ENCODE data around the gene MYH10.
"Not testable (repeated sequence)": the region's sequence is repeated elsewhere in the genome, so short reads cannot be mapped to it uniquely, and the experiment has no call there.

The MYH10 gene

DNA sequence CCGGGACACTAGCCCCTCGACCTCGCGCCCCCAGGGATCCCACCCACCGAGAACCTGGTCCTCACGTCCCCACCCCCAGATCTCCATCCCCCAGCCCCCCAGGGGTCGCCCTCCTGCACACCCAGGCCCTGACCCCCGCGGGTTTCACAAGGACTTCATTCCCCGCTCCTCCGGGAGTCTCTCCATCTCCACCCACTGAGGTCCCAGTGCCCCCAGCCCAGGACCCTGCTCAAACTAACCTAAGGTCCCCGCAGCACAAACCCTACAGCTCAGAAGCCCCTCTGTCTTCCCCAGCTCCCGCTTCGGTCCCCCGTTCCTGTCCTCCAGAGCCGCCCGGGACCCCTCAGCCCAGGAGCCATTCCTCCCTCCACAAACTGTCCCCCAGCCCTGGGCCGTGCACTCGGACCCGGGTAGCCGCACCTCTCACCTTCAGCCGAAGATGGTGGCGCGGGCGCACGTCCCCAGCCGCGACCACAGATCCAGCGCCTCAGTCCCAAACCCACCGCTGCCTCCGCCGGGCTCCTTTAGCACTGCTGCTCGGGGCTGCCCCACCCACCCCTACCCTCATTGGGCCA is at the start of gene MYH10:
Gene MYH10 (minus strand): TSS at position 499 of the 575 bp plus-strand sequence. CDS start 7,479 bp downstream, outside the sequence.
- no peak for DNase-seq (ENCODE audit: low read depth)

DNA sequence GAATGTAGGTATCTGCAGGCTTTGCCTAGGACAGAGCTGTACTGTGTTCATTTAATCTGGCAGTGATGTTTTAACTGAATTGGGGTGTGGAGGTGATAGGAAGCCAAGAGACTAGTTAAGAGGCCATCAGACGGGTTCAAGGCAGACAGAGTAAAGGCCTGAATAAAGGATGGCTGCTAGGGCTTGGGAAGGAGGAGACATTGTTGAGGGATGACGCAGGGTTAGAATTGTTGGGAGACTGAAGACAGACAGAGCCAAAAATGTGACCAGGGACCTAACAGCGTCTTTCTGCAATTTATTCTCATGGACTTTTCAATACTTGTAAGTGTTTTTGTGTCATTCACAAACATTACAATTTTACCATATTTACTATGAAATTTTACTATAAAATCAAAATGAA is 48.6 kb upstream of the MYH10 start:
- no peak for DNase-seq (ENCODE audit: low read depth)

DNA sequence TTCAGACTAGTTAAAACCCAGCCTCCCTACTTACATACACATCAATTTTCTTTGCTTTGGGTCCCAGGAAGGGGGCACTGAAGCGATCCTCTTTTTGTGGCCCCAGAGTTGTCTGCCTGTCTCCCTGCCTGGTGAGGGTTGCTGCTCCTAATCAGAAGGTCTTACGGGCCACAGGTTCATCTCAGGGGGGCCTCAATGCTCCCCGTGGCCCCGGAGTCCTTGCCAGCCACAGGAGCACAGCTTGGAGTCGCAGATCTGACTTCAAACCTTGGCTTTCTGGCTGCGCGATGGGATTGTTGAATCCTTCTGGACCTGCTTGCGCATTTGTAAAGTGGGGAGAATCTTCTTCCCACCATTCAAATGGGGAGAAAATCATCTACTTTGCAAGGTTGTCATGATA is 44.8 kb upstream of the MYH10 start:
- DNase-seq (ENCODE audit: low read depth) = no peak

DNA sequence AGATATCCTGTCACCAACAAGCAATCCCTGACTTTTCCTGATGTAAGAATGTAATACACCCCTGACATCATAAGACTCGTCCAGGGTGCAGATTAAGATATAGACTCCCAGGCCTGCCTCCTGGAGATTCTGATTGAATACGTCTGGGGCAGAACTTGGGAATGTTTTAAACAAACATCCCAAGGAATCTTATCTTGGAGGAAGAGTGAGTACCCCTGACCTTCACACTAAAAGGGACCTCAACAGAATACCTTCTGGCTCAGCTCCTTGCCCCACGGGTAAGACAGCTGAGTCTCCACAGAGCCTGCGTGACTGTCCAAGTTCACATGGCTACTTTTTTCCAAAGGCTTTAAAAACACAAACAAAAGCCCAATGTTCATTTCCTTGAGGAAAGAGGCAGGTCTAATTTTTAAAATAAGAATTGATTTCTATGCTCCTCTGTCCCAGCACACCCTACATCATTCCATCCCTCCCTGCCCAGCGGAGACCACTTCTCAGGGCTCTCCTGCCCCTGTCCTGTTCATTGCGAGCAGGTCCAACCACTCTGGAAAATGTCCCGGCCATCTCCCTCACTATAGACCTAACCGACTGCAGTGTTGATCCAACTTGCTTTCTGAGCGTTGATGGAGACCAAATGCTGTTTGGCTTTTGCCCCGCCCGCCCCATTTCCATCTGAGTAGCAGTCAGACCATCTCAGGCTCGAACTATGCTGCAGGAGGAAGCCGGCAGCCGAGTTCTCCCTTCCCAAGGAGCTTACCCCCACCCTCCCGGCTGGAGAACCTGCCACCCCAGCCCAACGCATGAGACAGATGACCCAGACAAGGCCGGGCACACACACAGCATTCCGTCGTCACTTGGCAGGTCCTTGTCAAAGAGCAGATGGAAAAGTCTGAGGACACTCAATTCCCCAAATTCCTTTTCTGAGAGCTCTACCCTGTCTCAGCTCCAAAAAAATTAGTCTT is 44.1 kb upstream of the MYH10 start:
- no peak for DNase-seq (ENCODE audit: low read depth)

DNA sequence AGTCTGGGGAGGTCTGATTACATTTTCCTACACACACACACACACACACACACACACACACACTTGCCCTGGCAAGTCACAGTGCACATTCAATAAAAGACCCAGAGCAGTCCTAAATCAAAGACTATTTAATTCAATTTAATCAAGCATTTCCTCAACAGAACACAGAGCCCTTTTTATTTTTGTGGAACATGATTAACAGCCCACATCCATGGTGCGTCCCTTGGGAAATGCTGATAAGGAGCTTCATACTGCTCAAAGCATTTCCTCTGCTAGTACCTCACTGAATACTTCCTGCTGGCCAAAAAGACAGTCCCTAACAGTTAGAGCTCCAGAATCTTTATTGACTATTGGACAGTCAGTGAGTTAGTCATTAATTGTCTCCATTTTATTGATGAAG is 43.1 kb upstream of the MYH10 start:
- no peak for DNase-seq (ENCODE audit: low read depth)

DNA sequence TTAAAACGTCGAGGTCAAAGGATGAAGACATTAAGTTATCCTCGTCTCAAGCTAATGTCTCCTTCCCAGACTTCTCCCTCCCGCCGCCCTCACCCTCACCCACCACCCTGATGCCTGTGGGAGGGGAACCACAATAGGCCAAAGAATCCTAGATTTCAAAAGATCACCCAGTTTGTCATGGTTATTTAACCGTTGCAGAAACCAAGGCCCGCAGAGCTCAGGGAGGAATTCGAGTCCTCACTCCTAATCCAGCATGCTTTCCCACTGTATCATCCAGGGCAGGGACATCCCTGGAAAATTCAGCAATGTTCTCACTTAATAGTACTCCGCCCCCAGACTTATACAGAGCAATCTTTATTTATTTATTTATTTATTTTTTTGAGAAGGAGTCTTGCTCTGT is 41.8 kb upstream of the MYH10 start:
- DNase-seq (ENCODE audit: low read depth) = no peak

- DNase-seq (ENCODE audit: low read depth) = no peak
Measured at GRCh38 chr17:8670421-8670820, 39.9 kb upstream of the MYH10 start.

DNA sequence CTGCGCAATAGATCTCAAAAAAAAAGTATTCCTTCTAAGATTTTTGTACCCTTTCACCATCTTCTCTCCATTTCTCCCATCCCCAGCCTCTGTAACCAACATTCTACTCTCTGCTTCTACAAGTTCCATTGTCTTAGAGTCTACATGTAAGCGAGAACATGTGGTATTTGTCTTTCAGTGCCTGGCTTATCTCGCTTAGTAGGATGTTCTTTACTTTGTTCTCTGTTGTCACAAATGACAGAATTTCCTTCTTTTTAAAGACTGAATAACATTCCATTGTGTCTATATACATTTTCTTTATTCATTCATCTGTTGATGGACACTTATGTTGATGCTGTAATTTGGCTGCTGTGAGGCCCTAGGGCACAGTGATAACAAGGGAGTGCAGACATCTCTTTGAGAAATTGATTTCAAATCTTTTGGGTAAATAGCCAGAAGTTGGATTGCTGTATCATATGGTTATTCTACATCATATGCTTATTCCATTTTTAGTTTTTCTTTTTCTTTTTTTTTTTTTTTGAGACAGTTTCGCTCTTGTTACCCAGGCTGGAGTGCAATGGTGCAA is 37.7 kb upstream of the MYH10 start:
- DNase-seq (ENCODE audit: low read depth) = no peak

DNA sequence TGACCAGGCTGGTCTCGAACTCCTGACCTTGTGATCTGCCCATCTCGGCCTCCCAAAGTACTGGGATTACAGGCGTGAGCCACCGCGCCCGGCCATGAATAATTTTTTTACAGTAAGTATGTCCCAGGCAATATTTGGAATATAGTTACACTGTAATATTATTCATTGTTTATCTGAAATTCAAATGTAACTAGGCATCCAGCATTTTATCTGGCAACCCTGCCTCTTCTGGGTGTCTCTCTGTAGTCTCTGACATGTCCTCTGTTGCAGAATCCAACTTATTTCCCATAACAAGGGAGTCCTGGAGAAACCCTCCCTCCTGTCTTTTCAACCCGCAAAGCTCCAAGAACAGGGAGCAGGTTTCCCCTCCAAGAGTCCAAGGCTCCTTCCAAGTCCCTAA is 36.9 kb upstream of the MYH10 start:
- no peak for DNase-seq (ENCODE audit: low read depth)

DNA sequence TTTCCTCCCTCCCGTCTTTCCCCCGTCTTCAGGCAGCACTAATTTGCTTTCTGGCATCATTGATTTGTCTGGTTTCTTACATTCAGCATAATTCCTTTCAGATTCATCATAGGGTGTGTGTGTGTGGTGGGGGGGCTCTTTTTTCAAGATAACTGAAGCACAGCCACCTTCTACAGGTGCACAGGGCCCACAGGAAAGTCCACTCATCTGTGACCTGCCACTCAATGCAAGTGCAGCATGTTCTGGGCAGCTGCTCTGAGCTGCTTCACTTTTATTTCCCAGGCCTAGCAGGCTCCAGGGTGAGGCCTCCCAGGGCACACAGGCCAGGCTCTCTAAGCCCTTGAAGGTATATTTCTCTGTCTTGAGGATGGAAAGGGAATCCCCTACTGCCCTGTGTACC is 35.2 kb upstream of the MYH10 start:
- DNase-seq (ENCODE audit: low read depth) = no peak

DNA sequence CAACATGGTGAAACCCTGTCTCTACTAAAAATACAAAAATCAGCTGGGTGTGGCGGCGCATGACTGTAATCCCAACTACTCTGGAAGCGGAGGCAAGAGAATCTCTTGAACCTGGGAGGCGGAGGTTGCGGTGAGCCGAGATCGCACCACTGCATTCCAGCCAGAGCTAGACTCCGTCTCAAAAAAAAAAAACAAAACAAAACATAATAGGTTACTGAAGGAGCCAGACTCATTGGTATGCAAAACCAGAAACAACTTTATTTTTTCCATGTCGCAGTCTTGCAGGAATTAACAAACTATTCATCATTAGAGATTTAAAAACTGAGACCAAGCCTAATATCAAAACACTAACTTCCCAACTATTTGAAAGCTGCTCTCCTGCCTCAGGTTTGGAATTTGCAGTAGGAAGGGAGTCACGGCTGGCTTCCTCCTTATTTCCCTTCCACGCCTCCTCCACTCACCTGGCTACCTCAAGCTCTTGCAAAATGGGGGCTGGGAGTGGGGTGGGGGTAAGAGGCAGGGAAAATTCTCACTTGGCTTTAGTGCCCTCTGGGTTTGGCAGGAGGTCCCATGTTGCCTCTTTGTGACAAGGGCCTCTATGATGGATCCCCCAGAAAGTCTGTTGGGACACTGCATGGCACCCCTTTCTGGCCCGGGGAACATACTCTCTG is 34.1 kb upstream of the MYH10 start:
- no peak for DNase-seq (ENCODE audit: low read depth)

- no peak for DNase-seq (ENCODE audit: low read depth)
Measured at GRCh38 chr17:8662973-8663372, 32.4 kb upstream of the MYH10 start.

- no peak for DNase-seq (ENCODE audit: low read depth)
Measured at GRCh38 chr17:8662076-8662831, 31.7 kb upstream of the MYH10 start.

DNA sequence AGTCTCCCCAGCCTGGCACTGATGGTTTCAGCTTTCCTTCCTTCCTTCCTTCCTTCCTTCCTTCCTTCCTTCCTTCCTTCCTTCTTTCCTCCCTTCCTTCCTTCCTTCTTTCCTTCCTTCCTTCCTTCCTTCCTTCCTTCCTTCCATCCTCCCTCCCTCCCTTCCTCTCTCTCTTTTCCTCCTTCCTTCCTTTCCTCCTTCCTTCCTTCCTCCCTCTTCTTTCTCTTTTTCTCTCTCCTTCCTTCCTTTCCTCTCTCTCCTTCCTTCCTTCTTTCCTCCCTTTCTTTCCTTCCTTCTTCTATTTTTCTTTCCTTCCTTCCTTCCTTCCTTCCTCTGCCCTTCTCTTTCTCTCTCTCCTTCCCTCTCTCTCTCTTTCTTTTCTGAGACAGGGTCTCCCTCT is 30.2 kb upstream of the MYH10 start:
- not testable (repeated sequence) for DNase-seq (ENCODE audit: low read depth)

- no peak for DNase-seq (ENCODE audit: low read depth)
Measured at GRCh38 chr17:8659758-8660410, 29.4 kb upstream of the MYH10 start.

DNA sequence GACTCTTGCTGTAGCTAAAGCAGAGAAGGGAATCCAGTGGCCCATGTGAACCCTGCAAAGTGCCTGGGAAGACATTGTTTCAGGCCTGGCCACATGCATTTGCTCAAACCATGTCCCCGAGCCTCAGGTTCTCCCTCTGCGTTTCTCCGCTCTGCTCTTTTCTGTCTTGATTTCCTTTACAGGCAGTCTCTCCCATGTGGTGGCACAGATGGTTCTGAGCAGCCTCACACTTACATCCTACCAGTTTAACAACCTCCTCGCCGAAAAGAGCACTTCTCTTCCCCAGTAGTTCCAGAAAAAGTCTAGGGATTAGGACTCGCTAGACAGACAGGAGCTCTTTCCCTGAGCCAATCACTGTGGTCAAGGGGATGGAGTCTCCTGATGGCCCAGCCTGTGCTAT is 28.3 kb upstream of the MYH10 start:
- DNase-seq (ENCODE audit: low read depth) = no peak

DNA sequence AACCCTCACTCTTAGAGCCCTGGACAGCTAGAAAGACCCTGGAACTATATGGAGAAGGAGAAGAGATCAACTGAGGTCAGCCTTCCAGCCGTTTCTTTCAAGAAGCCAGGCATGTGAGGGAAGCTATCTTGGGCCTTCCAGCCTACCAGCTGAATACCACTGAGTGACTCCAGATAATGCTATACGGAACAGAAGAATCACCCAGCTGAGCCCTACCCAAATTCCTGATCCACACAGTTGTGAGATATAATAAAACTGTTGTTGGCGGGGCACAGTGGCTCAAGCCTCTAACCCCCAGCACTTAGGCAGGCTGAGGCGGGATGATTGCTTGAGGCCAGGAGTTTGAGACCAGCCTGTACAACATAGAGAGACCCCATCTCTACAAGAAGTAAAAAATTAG is 26.2 kb upstream of the MYH10 start:
- DNase-seq (ENCODE audit: low read depth) = no peak

- DNase-seq (ENCODE audit: low read depth) = no peak
Measured at GRCh38 chr17:8654822-8655221, 24.3 kb upstream of the MYH10 start.

DNA sequence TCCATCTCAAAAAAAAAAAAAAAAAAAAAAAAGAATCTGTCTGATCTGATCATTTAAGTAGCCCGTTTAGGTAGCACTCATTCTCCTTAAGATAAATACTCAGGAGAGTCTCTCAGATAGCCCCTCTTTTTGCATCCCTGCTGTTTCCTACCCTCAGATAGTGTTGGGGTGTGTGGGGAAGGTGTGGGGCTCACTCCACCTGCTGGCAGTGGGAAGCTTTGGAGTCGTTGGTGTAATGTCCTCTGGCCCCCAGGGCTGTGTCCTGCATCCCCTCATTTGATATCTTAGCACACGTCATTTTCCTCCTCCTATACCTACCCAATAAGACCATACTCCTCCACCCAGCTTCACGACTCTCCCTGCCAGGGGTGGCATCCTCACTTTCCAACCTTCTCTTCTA is 20.5 kb upstream of the MYH10 start:
- DNase-seq (ENCODE audit: low read depth) = no peak

GRCh38 chr17:8650119-8650499 is 19.6 kb upstream of the MYH10 start:
- DNase-seq (ENCODE audit: low read depth) = no peak

All from ELR (cell line).